Karpas-422 (cell line): ENCODE measurements around the gene SLCO3A1. TPM values are rescaled to one million over a fixed set of nuclear protein-coding genes. Genes with fewer than 3 reads are reported as not detected.

Source experiments
- DNase-seq: peaks from one replicate; pipeline ENCODE4 v3.0.0-alpha.2; 2015
- H2AFZ ChIP-seq: fragments of 200-600 bp; sonication (generic); 2 replicates; pipeline ENCODE4 v1.6.1; 2014; ENCODE audit warnings: antibody characterized with exemption, low read length, mixed read lengths
- H3K27ac ChIP-seq: fragments of 200-600 bp; sonication (generic); 2 replicates; pipeline ENCODE4 v1.5.1; 2014; ENCODE audit warnings: mild to moderate bottlenecking, low read length, moderate library complexity
- H3K27me3 ChIP-seq: fragments of 200-600 bp; sonication (generic); 2 replicates; pipeline ENCODE4 v1.6.1; 2014; ENCODE audit warnings: low read length, mixed read lengths
- H3K36me3 ChIP-seq: fragments of 200-600 bp; sonication (generic); 2 replicates; pipeline ENCODE4 v1.6.1; 2014; ENCODE audit warnings: low read length, mixed read lengths; ENCODE audit not compliant: insufficient read depth
- H3K4me1 ChIP-seq: fragments of 200-600 bp; sonication (generic); 2 replicates; pipeline ENCODE4 v1.6.1; 2014; ENCODE audit warnings: mild to moderate bottlenecking, low read length, mixed read lengths
- H3K4me2 ChIP-seq: fragments of 200-600 bp; sonication (generic); 2 replicates; pipeline ENCODE4 v1.6.1; 2014; ENCODE audit warnings: low read length, low read depth, mild to moderate bottlenecking; ENCODE audit not compliant: poor library complexity, severe bottlenecking
- H3K4me3 ChIP-seq: fragments of 200-600 bp; sonication (generic); 2 replicates; pipeline ENCODE4 v1.5.1; 2014; ENCODE audit warnings: mild to moderate bottlenecking, antibody characterized with exemption, low read length, mixed read lengths
- H3K79me2 ChIP-seq: fragments of 200-600 bp; sonication (generic); 2 replicates; pipeline ENCODE4 v1.6.1; 2014; ENCODE audit warnings: mild to moderate bottlenecking, low read length, mixed read lengths
- H3K9ac ChIP-seq: fragments of 200-600 bp; sonication (generic); 2 replicates; pipeline ENCODE4 v1.6.0; 2014; ENCODE audit warnings: low read length
- H3K9me2 ChIP-seq: fragments of 200-600 bp; sonication (generic), shearing (Covaris generic); replicated peaks from 2 replicates; pipeline ENCODE4 v1.6.0; 2014; ENCODE audit warnings: mild to moderate bottlenecking, low read length, moderate library complexity; ENCODE audit not compliant: insufficient read depth
- H3K9me3 ChIP-seq: fragments of 300-700, 200-600 bp; sonication (generic); 2 replicates; pipeline ENCODE4 v1.6.1; 2014; ENCODE audit warnings: low read length, mixed read lengths
- H4K20me1 ChIP-seq: fragments of 200-600 bp; sonication (generic); 2 replicates; pipeline ENCODE4 v1.6.1; 2014; ENCODE audit warnings: mild to moderate bottlenecking, antibody characterized with exemption, low read length, low read depth; ENCODE audit not compliant: insufficient read depth
- total RNA-seq: library from RNA; depleted of rRNA; stranded (reverse); fragments of >200 nt; shearing (Covaris generic); gene quantifications from 2 replicates; pipeline ENCODE4 v1.2.3, GENCODE V29; 2014; ENCODE audit warnings: low replicate concordance

The SLCO3A1 gene
- total RNA-seq, 1 experiment from 2014 or later: 36.2 TPM

GRCh38 chr15:92078270-92078669, 224.8 kb downstream of the SLCO3A1 start:
- peaks cover 16% of the 10 kb centered on the region for H4K20me1 ChIP-seq
- no peak overlapping the region for H2AFZ ChIP-seq

DNA sequence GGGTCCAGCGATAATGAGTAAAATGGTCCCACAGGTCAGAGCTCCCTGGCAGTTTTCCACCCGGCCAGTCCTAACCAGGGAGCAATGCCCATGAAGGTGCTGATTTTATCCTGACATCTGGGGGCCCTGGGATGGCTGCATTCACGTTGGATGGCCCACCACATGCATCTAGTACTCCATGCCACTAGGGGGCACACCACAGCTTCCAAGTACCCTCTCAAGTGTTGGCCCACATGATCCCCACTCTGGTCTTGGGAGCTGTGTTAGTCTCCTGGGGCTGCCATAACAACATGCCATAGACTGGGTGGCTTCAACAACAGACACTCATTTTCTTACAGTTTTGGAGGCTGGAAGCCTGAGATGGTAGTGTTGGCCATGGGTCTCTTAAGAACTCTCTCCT, 225.5 kb downstream of the SLCO3A1 start:
- no peaks in the 10 kb centered on the region for H3K36me3 ChIP-seq
- H3K79me2 ChIP-seq: peaks cover 98% of the 10 kb centered on the region
- H3K9me3 ChIP-seq: no peaks in the 10 kb centered on the region
- peaks cover 17% of the 10 kb centered on the region for H4K20me1 ChIP-seq
- no peak overlapping the region for H3K27ac ChIP-seq
- H3K9me2 ChIP-seq: no peaks in the 10 kb centered on the region
- no peak overlapping the region for H3K9ac ChIP-seq
- no peak overlapping the region for H3K4me3 ChIP-seq
- peak; percentile 81 for DNase-seq
- H3K27me3 ChIP-seq: no peaks in the 10 kb centered on the region
- H2AFZ ChIP-seq: no peak overlapping the region
- peaks cover 25% of the 10 kb centered on the region for H3K4me1 ChIP-seq
- no peak overlapping the region for H3K4me2 ChIP-seq

More at GRCh38 chr15:92078270-92078669, 224.8 kb downstream of the SLCO3A1 start:
- no peaks in the 10 kb centered on the region for H3K9me3 ChIP-seq
- no peak overlapping the region for H3K9ac ChIP-seq
- H3K27me3 ChIP-seq: no peaks in the 10 kb centered on the region
- H3K4me1 ChIP-seq: peaks cover 31% of the 10 kb centered on the region
- DNase-seq: no peak
- H3K9me2 ChIP-seq: no peaks in the 10 kb centered on the region
- H3K79me2 ChIP-seq: peaks cover 98% of the 10 kb centered on the region
- H3K4me3 ChIP-seq: no peak overlapping the region
- H3K4me2 ChIP-seq: no peak overlapping the region
- no peaks in the 10 kb centered on the region for H3K36me3 ChIP-seq
- no peak overlapping the region for H3K27ac ChIP-seq

DNA sequence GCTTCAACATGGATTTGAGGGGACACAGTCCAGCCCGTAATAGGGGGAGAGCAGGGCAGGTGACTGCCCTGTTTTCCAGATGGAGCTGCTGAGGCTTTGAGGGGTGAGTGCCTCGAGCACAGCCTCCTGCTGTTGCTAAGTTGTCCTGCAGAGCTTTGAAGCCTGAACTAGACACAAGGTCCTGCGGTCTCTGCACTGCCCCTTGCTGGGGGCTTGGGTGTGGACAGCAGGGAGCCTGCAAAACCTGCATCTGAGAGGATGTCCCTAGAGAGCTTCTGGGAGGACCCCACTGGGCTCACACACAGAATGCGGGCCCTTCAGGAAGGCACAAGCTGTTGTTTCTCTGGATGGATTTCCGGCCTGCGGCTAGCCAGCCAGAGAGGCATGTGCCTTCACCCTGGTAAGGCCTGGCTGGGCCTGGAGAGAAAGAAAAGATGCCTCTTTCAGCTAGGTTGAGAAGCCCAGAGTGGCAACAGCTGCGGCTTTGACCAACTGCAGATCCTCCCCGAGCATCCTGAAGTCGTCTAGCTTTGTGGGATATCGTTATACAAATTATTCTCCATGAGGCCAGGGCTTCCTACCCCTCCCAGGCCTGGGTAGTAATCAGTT, 226.2 kb downstream of the SLCO3A1 start:
- Histone ChIP-seq H3K27me3 (no peaks in the 10 kb centered on the region), H3K36me3 (no peaks in the 10 kb centered on the region), H3K9me2 (no peaks in the 10 kb centered on the region), H3K27ac (no peak overlapping the region), H3K4me3 (no peak overlapping the region), H2AFZ (no peak overlapping the region), H3K4me1 (peaks cover 18% of the 10 kb centered on the region), H3K4me2 (no peak overlapping the region), H3K79me2 (peaks cover 98% of the 10 kb centered on the region), H3K9me3 (no peaks in the 10 kb centered on the region), H3K9ac (no peak overlapping the region), H4K20me1 (peaks cover 17% of the 10 kb centered on the region)
- no peak for DNase-seq

- Histone ChIP-seq H3K4me2 (no peak overlapping the region), H3K9ac (no peak overlapping the region), H2AFZ (no peak overlapping the region), H3K9me2 (no peaks in the 10 kb centered on the region), H3K4me1 (peaks cover under 1% of the 10 kb centered on the region; the same call in 1 of the 2 replicates), H3K27me3 (no peaks in the 10 kb centered on the region), H3K36me3 (no peaks in the 10 kb centered on the region), H3K79me2 (peaks cover 97% of the 10 kb centered on the region), H4K20me1 (peaks cover 17% of the 10 kb centered on the region), H3K4me3 (no peak overlapping the region), H3K9me3 (no peaks in the 10 kb centered on the region), H3K27ac (no peak overlapping the region)
- peak; percentile 83 for DNase-seq
Observed at GRCh38 chr15:92082006-92082843, 228.7 kb downstream of the SLCO3A1 start.

- Histone ChIP-seq H3K36me3 (no peaks in the 10 kb centered on the region), H3K4me1 (no peaks in the 10 kb centered on the region), H2AFZ (no peak overlapping the region), H3K27ac (no peak overlapping the region), H3K79me2 (peaks cover 93% of the 10 kb centered on the region), H3K27me3 (no peaks in the 10 kb centered on the region), H3K4me2 (no peak overlapping the region), H3K9ac (no peak overlapping the region), H4K20me1 (peaks cover 17% of the 10 kb centered on the region), H3K9me2 (no peaks in the 10 kb centered on the region), H3K4me3 (no peak overlapping the region), H3K9me3 (no peaks in the 10 kb centered on the region)
- DNase-seq: no peak
Observed at GRCh38 chr15:92083190-92083589, 229.7 kb downstream of the SLCO3A1 start.

- no peak overlapping the region for H3K27ac ChIP-seq
- H3K4me3 ChIP-seq: no peak overlapping the region
- no peaks in the 10 kb centered on the region for H3K9me3 ChIP-seq
- H4K20me1 ChIP-seq: peaks cover 15% of the 10 kb centered on the region
- H3K4me1 ChIP-seq: no peaks in the 10 kb centered on the region
- peaks cover 92% of the 10 kb centered on the region for H3K79me2 ChIP-seq
- no peak for DNase-seq
- H3K4me2 ChIP-seq: no peak overlapping the region
- H3K9ac ChIP-seq: no peak overlapping the region
- no peaks in the 10 kb centered on the region for H3K27me3 ChIP-seq
- no peaks in the 10 kb centered on the region for H3K9me2 ChIP-seq
- H2AFZ ChIP-seq: no peak overlapping the region
- H3K36me3 ChIP-seq: no peaks in the 10 kb centered on the region
Observed at GRCh38 chr15:92087211-92087610, 233.7 kb downstream of the SLCO3A1 start.

GRCh38 chr15:92091155-92091734, 237.7 kb downstream of the SLCO3A1 start:
- H3K4me2 ChIP-seq: no peak overlapping the region
- no peak for DNase-seq
- no peaks in the 10 kb centered on the region for H3K27me3 ChIP-seq
- H4K20me1 ChIP-seq: peaks cover 6% of the 10 kb centered on the region
- H3K27ac ChIP-seq: no peak overlapping the region
- no peaks in the 10 kb centered on the region for H3K9me3 ChIP-seq
- peaks cover 75% of the 10 kb centered on the region for H3K79me2 ChIP-seq
- H3K9ac ChIP-seq: no peak overlapping the region
- H2AFZ ChIP-seq: no peak overlapping the region
- H3K4me3 ChIP-seq: no peak overlapping the region
- H3K4me1 ChIP-seq: no peaks in the 10 kb centered on the region
- H3K9me2 ChIP-seq: no peaks in the 10 kb centered on the region
- no peaks in the 10 kb centered on the region for H3K36me3 ChIP-seq
